Spleen (tissue), 11 donors: ENCODE results near the gene PKD1. TPM values are rescaled to one million over a fixed set of nuclear protein-coding genes. Genes with fewer than 3 reads are reported as not detected.

Source experiments
- DNase-seq: peaks from one replicate; pipeline ENCODE4 v3.0.0-alpha.2; 2020
- H3K27ac ChIP-seq, 8 donors: fragments of 200-600 bp; sonication (generic) in 7 of 8; 1 replicate in 4 of 8; 2 replicates in 4 of 8; pipeline versions ENCODE4 v1.5.0 to v1.8.0; 2016 to 2021; ENCODE audit warnings: inconsistent platforms in 4 of 8, mild to moderate bottlenecking in 4 of 8, moderate library complexity in 1 of 8
- H3K27me3 ChIP-seq, 7 donors: fragments of 200-600 bp; sonication (generic) in 6 of 7; replicated peaks in 1 of 7; 1 replicate in 4 of 7; 2 replicates in 3 of 7; pipeline versions ENCODE4 v1.5.0 to v1.8.0; 2016 to 2021; ENCODE audit warnings: inconsistent platforms in 3 of 7, mild to moderate bottlenecking in 1 of 7
- H3K36me3 ChIP-seq, 6 donors: fragments of 200-600 bp; sonication (generic) in 5 of 6; 1 replicate in 4 of 6; 2 replicates in 2 of 6; pipeline versions ENCODE4 v1.5.0 to v1.8.0; 2016 to 2021; ENCODE audit warnings: inconsistent platforms in 2 of 6
- H3K4me1 ChIP-seq, 6 donors: fragments of 200-600 bp; sonication (generic) in 5 of 6; 1 replicate in 3 of 6; 2 replicates in 3 of 6; pipeline versions ENCODE4 v1.5.0 to v1.8.0; 2016 to 2021; ENCODE audit warnings: inconsistent platforms in 3 of 6
- H3K4me3 ChIP-seq, 8 donors: fragments of 200-600 bp; sonication (generic) in 7 of 8; 1 replicate in 4 of 8; 2 replicates in 4 of 8; pipeline versions ENCODE4 v1.5.0 to v1.8.0; 2016 to 2021; ENCODE audit warnings: inconsistent platforms in 4 of 8, mild to moderate bottlenecking in 4 of 8, moderate library complexity in 2 of 8
- H3K9me3 ChIP-seq, 8 donors: fragments of 200-600 bp; sonication (generic) in 7 of 8; 1 replicate in 4 of 8; 2 replicates in 4 of 8; pipeline versions ENCODE4 v1.5.0 to v1.8.0; 2016 to 2021; ENCODE audit warnings: inconsistent platforms in 4 of 8
- CTCF ChIP-seq, 11 experiments: fragments of 200-600 bp in 7 of 11; fragments of 450-650 bp in 4 of 11; sonication (generic) in 4 of 11; IDR thresholded peaks in 8 of 11; conservative IDR thresholded peaks in 3 of 11; 1 replicate in 7 of 11; 2 replicates in 4 of 11; pipeline versions ENCODE4 v1.4.0 to v1.8.0; 2016 to 2021; ENCODE audit warnings: antibody characterized with exemption in 11 of 11, inconsistent platforms in 4 of 11, mild to moderate bottlenecking in 1 of 11
- POLR2A ChIP-seq, 3 donors: fragments of 450-650 bp; IDR thresholded peaks; one replicate each; pipeline ENCODE4 v1.5.1; 2017; ENCODE audit warnings: antibody characterized with exemption in 3 of 3, mild to moderate bottlenecking in 1 of 3
- POLR2AphosphoS5 ChIP-seq, 3 donors: sonication (generic); formaldehyde crosslinking; IDR thresholded peaks; one replicate each; pipeline ENCODE4 v1.5.1; 2017; ENCODE audit warnings: antibody characterized with exemption in 3 of 3
- WGBS, 5 donors: extraction: QIAGEN DNeasy Blood & Tissue Kit in 3 of 5; methylation state at CpG; one replicate each; pipeline versions ENCODE4 v1.1.5 to v1.1.7; 2013 to 2018; 5-methylcytosine and 5-hydroxymethylcytosine counted together
- intact Hi-C: fragments of 100-400 bp; cut with DNase I; formaldehyde crosslinking; loops from one replicate; pipeline ENCODE4 v1.15.0; 2023; ENCODE audit warnings: low total_unique reads
- polyA plus RNA-seq, 3 donors: library from polyadenylated mRNA; stranded (reverse); fragments of 200-250 nt; gene quantifications; one replicate each; pipeline ENCODE4 v1.2.1, GENCODE V29; 2013
- total RNA-seq, 7 donors: library from RNA; depleted of rRNA in 3 of 7; stranded (reverse); fragments of >200 nt in 3 of 7; fragmentation: NEBNext Ultra II Directional in 4 of 7; extraction: Animal tissue kit (Norgen Biotek cat#: 25700) in 4 of 7; gene quantifications; one replicate each; pipeline versions ENCODE4 v1.1.0 to v1.2.1, GENCODE V29; 2016 to 2021
- donor health status: healthy with polysubstance abuse.
- donor health status: DM: no; HTN: no; CAD: no; lungs with moderate emphysema.
- donor health status: DM: no; HTN: no; CAD: no.
- donor health status: Bipolar disorder and iron deficiency.
- donor health status: healthy.
- donor health status: DM: no; HTN: no; CAD: no.
- donor health status: DM: yes; HTN: yes; CAD: no.

Gene PKD1
- total and polyA plus RNA-seq, 10 donors = 14.0 to 124 (median 79.8) TPM

- peak in 1 of 3 donors; percentile 38 for TF ChIP-seq POLR2AphosphoS5 (IDR thresholded peaks at IDR 0.05)
- no peak for TF ChIP-seq POLR2A (IDR thresholded peaks at IDR 0.05)
- 95 to 97% (median 96%) methylated on average over 25 to 26 of the region's 26 CpGs for WGBS, 5 donors
- H3K9me3 ChIP-seq = no peaks in the 10 kb centered on the region
- intact Hi-C loops = no loop called here
- H3K4me3 ChIP-seq = no peak overlapping the region
- peaks cover 0 to 93% (median 67%) of the 10 kb centered on the region in 6 donors for H3K36me3 ChIP-seq
- H3K4me1 ChIP-seq = peaks cover 0 to 17% (median 9%) of the 10 kb centered on the region in 6 donors
- no peak overlapping the region for H3K27ac ChIP-seq
- DNase-seq = no peak
- no peaks in the 10 kb centered on the region for H3K27me3 ChIP-seq
Observed at GRCh38 chr16:2095315-2095853, 40.3 kb downstream of the PKD1 start.

GRCh38 chr16:2093793-2094192 is 41.9 kb downstream of the PKD1 start:
- Histone ChIP-seq H3K27ac (no peak overlapping the region), H3K4me1 (peaks cover 0 to 32% (median 18%) of the 10 kb centered on the region in 6 donors), H3K9me3 (no peaks in the 10 kb centered on the region), H3K36me3 (peaks cover 0 to 93% (median 64%) of the 10 kb centered on the region in 6 donors), H3K27me3 (no peaks in the 10 kb centered on the region), H3K4me3 (no peak overlapping the region)
- intact Hi-C loops = no loop called here
- TF ChIP-seq POLR2AphosphoS5 (IDR thresholded peaks at IDR 0.05) = peak in 1 of 3 donors; percentile 28
- no peak for TF ChIP-seq POLR2A (IDR thresholded peaks at IDR 0.05)
- TF ChIP-seq CTCF (IDR thresholded peaks at IDR 0.05 in 8 of 11, conservative IDR thresholded peaks at IDR 0.05 in 3 of 11) = no peak
- no peak for DNase-seq
- 91 to 96% (median 93%) methylated on average over 8 to 15 of the region's 15 CpGs for WGBS, 5 donors

GRCh38 chr16:2092866-2093265 is 42.8 kb downstream of the PKD1 start:
- DNase-seq = no peak
- peak in 1 of 3 donors; percentile 1 for TF ChIP-seq POLR2AphosphoS5 (IDR thresholded peaks at IDR 0.05)
- TF ChIP-seq POLR2A (IDR thresholded peaks at IDR 0.05) = no peak
- no peak for TF ChIP-seq CTCF (IDR thresholded peaks at IDR 0.05 in 8 of 11, conservative IDR thresholded peaks at IDR 0.05 in 3 of 11)
- H3K27me3 ChIP-seq = no peaks in the 10 kb centered on the region
- peaks cover 0 to 97% (median 74%) of the 10 kb centered on the region in 6 donors for H3K36me3 ChIP-seq
- no peaks in the 10 kb centered on the region for H3K9me3 ChIP-seq
- intact Hi-C loops = no loop called here
- H3K27ac ChIP-seq = no peak overlapping the region
- H3K4me3 ChIP-seq = no peak overlapping the region
- peaks cover 0 to 32% (median 18%) of the 10 kb centered on the region in 6 donors for H3K4me1 ChIP-seq
- WGBS, 5 donors = 93 to 98% (median 95%) methylated on average over 8 to 13 of the region's 13 CpGs

- intact Hi-C loops = no loop called here
- Histone ChIP-seq H3K27ac (no peak overlapping the region), H3K9me3 (no peaks in the 10 kb centered on the region), H3K36me3 (peaks cover 0 to 97% (median 76%) of the 10 kb centered on the region in 6 donors), H3K4me1 (peaks cover 0 to 32% (median 18%) of the 10 kb centered on the region in 6 donors), H3K4me3 (no peak overlapping the region), H3K27me3 (no peaks in the 10 kb centered on the region)
- no peak for DNase-seq
- TF ChIP-seq POLR2AphosphoS5 (IDR thresholded peaks at IDR 0.05) (no peak), CTCF (IDR thresholded peaks at IDR 0.05 in 8 of 11, conservative IDR thresholded peaks at IDR 0.05 in 3 of 11) (no peak), POLR2A (IDR thresholded peaks at IDR 0.05) (no peak)
- WGBS, 5 donors = 78 to 88% (median 87%) methylated on average over 9 to 16 of the region's 16 CpGs
Observed at GRCh38 chr16:2092256-2092620, 43.5 kb downstream of the PKD1 start.
